ENCODE results near the gene SUGP2. TPM values are rescaled to one million over a fixed set of nuclear protein-coding genes. Genes with fewer than 3 reads are reported as not detected.

Gene SUGP2
- total and polyA plus RNA-seq, 2 of the 13 experiments (the other 11 are each of a cell fraction or from before 2014, with no cell fraction given) = 40.6 to 57.7 TPM

GRCh38 chr19:19063183-19064097 is 30.1 kb upstream of the SUGP2 start, which contains the start of gene SLC25A42 (continued):
- no peak for TF ChIP-seq ZNF317 (CRISPR knock-in tag; IDR thresholded peaks at IDR 0.05)
- no peak for TF ChIP-seq ZKSCAN5 (CRISPR knock-in tag; IDR thresholded peaks at IDR 0.05)
- peak; percentile 25; the same call in 1 of the 2 replicates for TF ChIP-seq TMF1 (CRISPR knock-in tag; IDR thresholded peaks at IDR 0.05; ENCODE audit: low read depth)
- no peak for TF ChIP-seq SMARCC2 (IDR thresholded peaks at IDR 0.05)
- no peak for TF ChIP-seq MIER2 (CRISPR knock-in tag; IDR thresholded peaks at IDR 0.05)
- TF ChIP-seq MAFF (IDR thresholded peaks at IDR 0.05; ENCODE audit: low read depth, low read length) = no peak
- no peak for TF ChIP-seq ISX (CRISPR knock-in tag; conservative IDR thresholded peaks at IDR 0.05)
- TF ChIP-seq, protein P1, sequence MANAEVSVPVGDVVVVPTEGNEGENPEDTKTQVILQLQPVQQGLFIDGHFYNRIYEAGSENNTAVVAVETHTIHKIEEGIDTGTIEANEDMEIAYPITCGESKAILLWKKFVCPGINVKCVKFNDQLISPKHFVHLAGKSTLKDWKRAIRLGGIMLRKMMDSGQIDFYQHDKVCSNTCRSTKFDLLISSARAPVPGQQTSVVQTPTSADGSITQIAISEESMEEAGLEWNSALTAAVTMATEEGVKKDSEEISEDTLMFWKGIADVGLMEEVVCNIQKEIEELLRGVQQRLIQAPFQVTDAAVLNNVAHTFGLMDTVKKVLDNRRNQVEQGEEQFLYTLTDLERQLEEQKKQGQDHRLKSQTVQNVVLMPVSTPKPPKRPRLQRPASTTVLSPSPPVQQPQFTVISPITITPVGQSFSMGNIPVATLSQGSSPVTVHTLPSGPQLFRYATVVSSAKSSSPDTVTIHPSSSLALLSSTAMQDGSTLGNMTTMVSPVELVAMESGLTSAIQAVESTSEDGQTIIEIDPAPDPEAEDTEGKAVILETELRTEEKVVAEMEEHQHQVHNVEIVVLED (CRISPR knock-in tag; IDR thresholded peaks at IDR 0.05; ENCODE audit: borderline replicate concordance) = peak; percentile 73
- TF ChIP-seq, protein P2, sequence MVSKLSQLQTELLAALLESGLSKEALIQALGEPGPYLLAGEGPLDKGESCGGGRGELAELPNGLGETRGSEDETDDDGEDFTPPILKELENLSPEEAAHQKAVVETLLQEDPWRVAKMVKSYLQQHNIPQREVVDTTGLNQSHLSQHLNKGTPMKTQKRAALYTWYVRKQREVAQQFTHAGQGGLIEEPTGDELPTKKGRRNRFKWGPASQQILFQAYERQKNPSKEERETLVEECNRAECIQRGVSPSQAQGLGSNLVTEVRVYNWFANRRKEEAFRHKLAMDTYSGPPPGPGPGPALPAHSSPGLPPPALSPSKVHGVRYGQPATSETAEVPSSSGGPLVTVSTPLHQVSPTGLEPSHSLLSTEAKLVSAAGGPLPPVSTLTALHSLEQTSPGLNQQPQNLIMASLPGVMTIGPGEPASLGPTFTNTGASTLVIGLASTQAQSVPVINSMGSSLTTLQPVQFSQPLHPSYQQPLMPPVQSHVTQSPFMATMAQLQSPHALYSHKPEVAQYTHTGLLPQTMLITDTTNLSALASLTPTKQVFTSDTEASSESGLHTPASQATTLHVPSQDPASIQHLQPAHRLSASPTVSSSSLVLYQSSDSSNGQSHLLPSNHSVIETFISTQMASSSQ (IDR thresholded peaks at IDR 0.05; ENCODE audit: low read depth) = no peak
- TF ChIP-seq, protein P2 (CRISPR knock-in tag; IDR thresholded peaks at IDR 0.05; ENCODE audit: borderline replicate concordance) = no peak; the same call in 1 of the 2 replicates
- TF ChIP-seq, protein P3, sequence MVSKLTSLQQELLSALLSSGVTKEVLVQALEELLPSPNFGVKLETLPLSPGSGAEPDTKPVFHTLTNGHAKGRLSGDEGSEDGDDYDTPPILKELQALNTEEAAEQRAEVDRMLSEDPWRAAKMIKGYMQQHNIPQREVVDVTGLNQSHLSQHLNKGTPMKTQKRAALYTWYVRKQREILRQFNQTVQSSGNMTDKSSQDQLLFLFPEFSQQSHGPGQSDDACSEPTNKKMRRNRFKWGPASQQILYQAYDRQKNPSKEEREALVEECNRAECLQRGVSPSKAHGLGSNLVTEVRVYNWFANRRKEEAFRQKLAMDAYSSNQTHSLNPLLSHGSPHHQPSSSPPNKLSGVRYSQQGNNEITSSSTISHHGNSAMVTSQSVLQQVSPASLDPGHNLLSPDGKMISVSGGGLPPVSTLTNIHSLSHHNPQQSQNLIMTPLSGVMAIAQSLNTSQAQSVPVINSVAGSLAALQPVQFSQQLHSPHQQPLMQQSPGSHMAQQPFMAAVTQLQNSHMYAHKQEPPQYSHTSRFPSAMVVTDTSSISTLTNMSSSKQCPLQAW (CRISPR knock-in tag; IDR thresholded peaks at IDR 0.05) = peak; percentile 48
- no peak for TF ChIP-seq ZNF24 (IDR thresholded peaks at IDR 0.05)
- TF ChIP-seq PCBP2 (optimal IDR thresholded peaks at IDR 0.05; ENCODE audit: low read depth, low read length, poor library complexity, severe bottlenecking) = no peak
- TF ChIP-seq, protein P4, sequence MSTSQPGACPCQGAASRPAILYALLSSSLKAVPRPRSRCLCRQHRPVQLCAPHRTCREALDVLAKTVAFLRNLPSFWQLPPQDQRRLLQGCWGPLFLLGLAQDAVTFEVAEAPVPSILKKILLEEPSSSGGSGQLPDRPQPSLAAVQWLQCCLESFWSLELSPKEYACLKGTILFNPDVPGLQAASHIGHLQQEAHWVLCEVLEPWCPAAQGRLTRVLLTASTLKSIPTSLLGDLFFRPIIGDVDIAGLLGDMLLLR (CRISPR knock-in tag; IDR thresholded peaks at IDR 0.05) = 0 out of 2 replicates have a peak, but pooled peaks have one; percentile 38
- 0 out of 2 replicates have a peak, but pooled peaks have one; percentile 41 for TF ChIP-seq GFI1 (CRISPR knock-in tag; IDR thresholded peaks at IDR 0.05; ENCODE audit: borderline replicate concordance)
- no peak for TF ChIP-seq RELA (CRISPR knock-in tag; IDR thresholded peaks at IDR 0.05)
- no peak for TF ChIP-seq HNRNPUL1 (IDR thresholded peaks at IDR 0.05; ENCODE audit: low read depth, low read length)
- TF ChIP-seq PTBP1 (IDR thresholded peaks at IDR 0.05; ENCODE audit: low read depth, low read length, poor library complexity, severe bottlenecking) = no peak
- TF ChIP-seq KDM2A (CRISPR knock-in tag; IDR thresholded peaks at IDR 0.05; ENCODE audit: borderline replicate concordance, low read depth) = peak; percentile 97
- peak; percentile 33; the same call in 1 of the 2 replicates for TF ChIP-seq IRF2 (CRISPR knock-in tag; IDR thresholded peaks at IDR 0.05)
- no peak for TF ChIP-seq PLRG1 (conservative IDR thresholded peaks at IDR 0.05)
- no peak for TF ChIP-seq ZNF468 (CRISPR knock-in tag; IDR thresholded peaks at IDR 0.05)
